GM21515 (cell line): ENCODE measurements around the gene HNRNPUL1.
A peak's percentile ranks its signal among the peaks of the same experiment; 100 is the strongest.
"Not testable (repeated sequence)": the region's sequence is repeated elsewhere in the genome, so short reads cannot be mapped to it uniquely, and the experiment has no call there.

Experiments used
- ATAC-seq: cut with Tn5 transposase; IDR thresholded peaks from one replicate; pipeline ENCODE4 v1.9.1; 2021; ENCODE audit not compliant: unreplicated experiment

HNRNPUL1 gene

GRCh38 chr19:41263850-41264580, at the start of gene HNRNPUL1:
Gene HNRNPUL1 (plus strand): TSS chr19:41264372. CDS start chr19:41264504, 132 bp downstream.
- ATAC-seq: peak; percentile 62

- ATAC-seq: no peak
These were observed 46.4 kb upstream of the HNRNPUL1 start for GRCh38 chr19:41217741-41218140.

DNA sequence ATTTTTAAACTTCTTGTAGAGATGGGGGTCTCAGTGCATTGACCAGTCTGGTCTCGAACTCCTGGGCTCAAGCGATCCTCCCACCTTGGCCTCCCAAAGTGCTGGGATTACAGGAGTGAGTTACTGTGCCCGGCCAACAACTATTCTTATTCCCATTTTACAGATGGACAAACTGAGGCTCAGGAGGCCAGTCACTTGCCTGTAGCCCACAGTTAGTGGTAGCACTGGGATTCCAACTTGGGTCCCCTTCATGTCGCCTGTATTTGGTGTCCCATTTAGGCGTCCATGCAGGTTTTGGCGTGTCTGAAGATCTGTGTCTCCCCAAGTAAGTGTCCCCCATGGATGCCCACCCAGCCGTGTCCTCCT, 45.9 kb upstream of the HNRNPUL1 start:
- ATAC-seq: no peak

DNA sequence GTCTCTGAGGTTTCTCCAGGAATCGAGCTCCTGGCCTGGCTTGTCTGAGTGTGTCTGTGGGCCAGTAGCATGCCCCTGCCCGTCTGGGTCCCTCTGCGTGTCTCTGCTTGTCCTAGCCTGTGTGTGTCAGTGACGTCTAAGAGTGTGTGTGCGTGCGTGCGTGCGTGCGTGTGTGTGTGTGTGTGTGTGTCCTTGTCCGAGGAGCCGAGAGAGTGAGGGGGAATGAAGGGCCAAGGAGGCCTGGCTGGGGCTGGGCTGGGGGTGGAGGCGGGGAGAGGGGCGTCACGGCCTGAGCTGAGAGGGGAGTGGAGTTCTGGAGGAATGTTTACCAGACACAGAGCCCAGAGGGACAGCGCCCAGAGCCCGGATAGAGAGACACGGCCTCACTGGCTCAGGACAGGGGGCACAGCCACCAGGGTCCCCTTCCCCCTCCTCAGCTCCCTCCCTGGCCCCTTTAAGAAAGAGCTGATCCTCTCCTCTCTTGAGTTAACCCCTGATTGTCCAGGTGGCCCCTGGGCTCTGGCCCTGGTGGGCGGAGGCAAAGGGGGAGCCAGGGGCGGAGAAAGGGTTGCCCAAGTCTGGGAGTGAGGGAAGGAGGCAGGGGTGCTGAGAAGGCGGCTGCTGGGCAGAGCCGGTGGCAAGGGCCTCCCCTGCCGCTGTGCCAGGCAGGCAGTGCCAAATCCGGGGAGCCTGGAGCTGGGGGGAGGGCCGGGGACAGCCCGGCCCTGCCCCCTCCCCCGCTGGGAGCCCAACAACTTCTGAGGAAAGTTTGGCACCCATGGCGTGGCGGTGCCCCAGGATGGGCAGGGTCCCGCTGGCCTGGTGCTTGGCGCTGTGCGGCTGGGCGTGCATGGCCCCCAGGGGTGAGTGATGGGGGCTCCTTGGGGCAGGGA, 45.3 kb upstream of the HNRNPUL1 start, which contains the start of gene AXL:
Gene AXL, plus strand, starts transcription at position 609 of the 893 bp plus-strand sequence. Its CDS starts 170 bp downstream, at position 779.
- ATAC-seq: no peak

GRCh38 chr19:41219924-41220567, 44.1 kb upstream of the HNRNPUL1 start:
- no peak for ATAC-seq

- no peak for ATAC-seq
These were observed 43.4 kb upstream of the HNRNPUL1 start for GRCh38 chr19:41220811-41221210.

DNA sequence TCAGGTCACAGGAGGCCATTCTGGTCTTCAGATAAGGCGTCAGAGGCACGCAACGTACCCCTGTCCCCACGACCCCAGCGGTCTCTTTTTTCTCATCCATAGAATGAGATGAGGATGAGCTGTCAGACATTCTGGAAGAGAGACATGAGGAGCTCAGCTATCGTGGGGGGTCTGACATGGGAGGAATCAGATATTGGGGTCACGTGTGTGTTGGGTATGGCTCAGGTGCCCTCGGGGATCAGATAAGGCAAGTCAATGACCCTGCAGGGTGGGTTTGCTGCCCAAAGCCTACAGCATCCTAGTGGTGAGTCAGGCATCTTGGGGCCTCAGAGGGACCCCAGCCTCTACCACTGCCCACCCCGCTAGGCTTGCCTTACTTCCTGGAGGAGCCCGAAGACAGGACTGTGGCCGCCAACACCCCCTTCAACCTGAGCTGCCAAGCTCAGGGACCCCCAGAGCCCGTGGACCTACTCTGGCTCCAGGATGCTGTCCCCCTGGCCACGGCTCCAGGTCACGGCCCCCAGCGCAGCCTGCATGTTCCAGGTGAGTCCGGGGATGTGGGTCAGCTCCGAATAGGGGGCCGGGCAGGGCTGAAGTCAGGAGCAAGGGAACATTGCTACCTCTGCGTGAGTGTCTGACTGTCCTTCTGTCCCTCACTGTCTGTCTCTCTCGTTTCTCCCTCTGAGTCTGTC, 42.5 kb upstream of the HNRNPUL1 start:
- ATAC-seq: no peak

DNA sequence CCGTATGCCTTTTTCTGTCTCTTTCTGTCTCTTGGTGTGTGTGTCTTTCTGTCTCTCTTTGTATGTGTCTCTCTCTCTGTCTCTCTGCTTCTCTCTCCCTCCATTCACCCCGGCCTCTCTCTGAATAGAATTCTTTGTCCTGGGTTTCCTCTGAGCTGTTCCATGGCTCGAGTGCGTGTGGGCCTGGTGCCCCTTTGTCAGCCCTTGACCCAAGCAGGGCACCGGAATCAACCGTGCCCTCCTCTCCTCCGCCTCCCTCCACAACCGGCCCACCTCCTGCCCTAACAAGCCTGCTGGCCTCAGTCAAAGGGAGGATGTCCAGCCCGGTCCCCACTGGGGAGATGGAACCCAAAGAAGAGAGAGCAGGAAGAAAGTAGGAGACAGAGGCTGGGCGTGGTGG, 41.9 kb upstream of the HNRNPUL1 start:
- no peak for ATAC-seq

DNA sequence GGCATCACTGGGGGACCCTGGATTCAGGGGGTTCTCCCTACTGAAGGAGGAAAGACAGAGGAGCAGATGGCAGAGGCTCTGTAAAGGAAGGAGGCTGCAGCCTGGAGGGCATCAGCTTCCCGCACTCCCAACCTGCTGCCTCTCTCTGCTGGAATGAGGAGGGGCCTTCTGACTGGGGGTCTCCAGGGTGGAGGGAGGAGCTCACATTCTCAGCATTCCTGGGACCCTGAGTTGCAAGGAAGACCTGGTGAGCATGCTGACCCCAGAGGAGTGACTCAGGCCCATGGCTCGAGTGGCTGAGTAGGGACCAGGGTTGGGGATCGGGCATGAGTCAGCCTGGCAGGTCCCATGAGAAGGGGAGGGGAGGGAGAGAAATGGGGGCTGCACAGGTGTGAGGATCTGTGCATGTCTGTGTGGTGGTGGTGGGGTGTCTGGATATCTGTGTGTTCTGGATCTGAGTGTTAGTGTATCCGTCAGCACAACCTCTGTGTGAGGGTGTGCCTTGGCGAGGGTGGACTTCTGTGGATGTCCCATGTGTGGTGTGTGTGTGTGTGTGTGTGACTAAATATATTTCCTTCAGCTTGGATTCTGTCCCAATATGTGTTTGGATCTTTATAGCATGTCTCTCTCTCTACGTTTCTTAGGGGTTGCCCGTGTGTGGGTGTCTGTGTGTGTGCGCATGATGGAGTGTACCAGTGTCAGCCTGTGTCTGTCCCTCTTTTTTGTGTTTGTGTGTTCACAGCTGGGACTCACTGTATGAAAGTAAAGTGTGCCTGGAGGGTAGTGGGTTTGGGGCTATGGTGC, 40.5 kb upstream of the HNRNPUL1 start:
- no peak for ATAC-seq

GRCh38 chr19:41224632-41225031, 39.5 kb upstream of the HNRNPUL1 start:
- ATAC-seq: no peak

DNA sequence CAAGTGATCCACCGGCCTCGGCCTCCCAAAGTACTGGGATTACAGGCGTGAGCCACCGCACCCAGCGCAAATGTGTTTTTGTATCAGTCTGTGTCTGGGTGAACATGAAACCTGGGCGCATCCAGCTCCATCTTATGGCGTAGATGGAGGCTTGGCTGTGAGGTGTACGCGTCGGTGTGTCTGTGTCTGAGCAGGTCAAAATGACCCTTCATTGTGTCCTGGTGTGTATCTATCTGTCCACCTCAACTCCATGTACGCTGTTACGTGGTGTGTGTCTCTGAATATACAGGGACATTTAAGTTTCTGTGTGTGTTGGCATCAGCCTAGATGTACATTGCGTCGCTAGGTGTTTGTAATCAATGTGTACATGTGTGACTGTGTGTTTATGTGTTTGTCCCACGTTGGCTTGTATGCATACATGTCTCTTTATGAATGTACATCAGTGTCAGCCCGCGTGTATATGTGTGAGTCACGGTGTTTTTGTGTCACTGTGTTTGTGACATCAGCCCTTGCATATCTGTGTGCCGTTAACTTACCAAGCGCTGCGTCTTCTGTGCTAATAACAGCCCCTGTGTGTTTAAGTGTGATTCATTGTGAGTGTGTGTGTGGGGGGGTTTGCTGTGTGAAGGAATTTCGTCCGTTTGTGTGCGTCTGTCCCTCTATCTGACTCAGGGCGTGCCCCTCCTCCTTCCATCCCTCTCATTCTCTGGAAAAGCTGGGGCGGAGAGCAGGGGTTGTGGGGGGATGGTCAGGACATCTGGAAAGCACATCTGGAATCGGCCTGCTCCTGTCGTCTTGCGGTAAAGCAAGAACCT, 38.7 kb upstream of the HNRNPUL1 start:
- ATAC-seq: no peak

DNA sequence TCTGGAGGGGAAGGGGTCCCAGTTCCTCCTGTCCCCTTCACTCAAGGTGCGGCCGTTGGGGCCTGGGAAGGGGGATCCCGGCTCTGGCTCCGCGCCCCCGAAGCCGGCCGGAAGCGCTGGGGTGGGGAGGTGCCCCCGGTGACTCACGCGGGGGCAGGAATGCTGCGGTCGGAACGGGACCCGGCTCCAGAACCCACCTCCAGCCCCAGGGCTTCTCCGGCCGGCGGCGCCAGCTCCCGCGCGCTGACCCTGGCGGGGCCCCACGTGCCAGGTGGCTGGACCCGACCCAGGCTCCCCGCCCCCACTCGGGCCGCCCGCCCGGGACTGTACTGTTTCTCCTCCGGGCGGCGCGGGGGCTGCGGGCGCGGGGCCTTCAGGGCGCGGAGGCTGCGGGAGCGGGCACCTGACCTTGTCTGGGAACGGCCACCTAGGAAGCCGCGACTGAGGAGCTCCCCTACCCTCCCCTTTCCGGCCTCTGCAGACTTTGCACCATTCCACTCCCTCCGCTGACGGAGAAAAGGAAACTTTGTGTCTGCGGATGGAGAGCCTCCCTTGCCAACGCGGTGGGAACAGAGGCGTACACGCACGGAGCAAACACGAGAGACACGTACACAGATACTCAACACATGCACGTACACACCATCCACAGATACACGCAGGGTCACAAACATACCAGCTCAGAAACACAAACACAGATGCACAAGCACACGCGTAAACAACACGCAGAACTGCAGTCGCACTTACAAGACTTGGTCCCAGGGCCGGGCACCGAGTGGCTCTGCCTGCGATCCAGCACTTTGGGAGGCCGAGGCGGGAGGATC, 37.9 kb upstream of the HNRNPUL1 start:
- ATAC-seq: no peak

DNA sequence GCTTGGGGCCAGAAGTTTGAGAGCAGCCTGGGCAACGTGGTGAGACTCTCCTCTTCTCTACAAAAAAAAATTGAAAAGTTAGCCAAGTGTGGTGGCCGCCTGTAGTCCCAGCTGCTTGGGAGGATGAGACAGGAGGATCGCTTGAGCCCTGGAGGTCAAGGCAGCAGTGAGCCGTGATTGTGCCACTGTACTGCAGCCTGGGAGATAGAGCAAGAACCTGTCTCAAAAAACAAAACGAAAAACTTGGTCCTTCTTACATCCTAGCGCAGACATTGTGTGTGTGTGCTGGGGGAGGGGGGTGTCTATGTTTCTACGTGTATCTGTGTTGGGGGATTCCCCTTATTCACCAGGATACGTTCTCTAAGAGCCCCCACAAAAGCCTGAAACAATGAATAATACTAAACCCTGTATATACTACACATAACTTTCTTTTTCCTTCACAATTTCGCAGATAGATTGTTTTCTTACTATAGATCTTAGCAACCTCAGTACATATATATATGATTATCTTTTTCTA, 37.2 kb upstream of the HNRNPUL1 start:
- ATAC-seq: no peak

- ATAC-seq: no peak
These were observed 35.7 kb upstream of the HNRNPUL1 start for GRCh38 chr19:41228486-41228885.

DNA sequence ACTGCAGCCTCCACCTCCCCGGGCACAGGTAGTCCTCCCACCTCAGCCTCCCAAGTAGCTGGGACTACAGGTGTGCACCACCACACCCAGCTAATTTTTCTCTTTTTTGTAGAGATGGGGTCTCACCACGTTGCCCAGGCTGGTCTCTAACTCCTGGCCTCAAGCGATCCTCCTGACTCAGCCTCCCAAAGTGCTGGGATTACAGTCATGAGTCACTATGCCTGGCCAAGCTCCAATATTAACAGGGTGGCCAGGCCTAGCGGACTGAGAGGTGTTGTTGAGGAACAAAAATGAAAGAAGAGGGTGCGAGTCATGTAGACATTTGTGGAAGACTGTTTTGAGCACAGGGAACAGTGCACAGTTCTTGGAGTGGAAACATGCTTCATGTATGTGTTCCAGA, 34.8 kb upstream of the HNRNPUL1 start:
- ATAC-seq: not testable (repeated sequence)

- no peak for ATAC-seq
These were observed 33.9 kb upstream of the HNRNPUL1 start for GRCh38 chr19:41230067-41230857.

DNA sequence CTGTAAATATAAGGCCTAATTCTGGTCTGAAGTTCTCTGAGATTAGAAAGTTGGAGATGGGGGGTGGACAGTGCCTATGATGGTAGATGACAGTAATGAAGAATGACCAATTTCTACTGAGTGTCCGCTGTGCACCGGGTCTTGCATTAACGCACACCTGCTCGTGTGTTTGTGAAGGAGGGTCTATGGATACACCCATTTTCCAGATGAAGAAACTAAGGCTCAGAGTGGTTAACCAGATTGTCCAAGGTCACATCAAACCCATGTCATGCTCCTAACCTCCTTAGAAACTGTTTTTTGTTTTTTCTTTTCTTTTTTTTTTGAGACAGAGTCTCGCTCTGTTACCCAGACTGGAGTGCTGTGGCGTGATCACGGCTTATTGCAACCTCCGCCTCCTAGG, 31.5 kb upstream of the HNRNPUL1 start:
- ATAC-seq: no peak
